SK-N-SH treated with all-trans-retinoic acid at 6 μM for 48 hours (cell line): Measurements from ENCODE around the gene ZNF276.

Source experiments
- ARNTL ChIP-seq: fragments of 450-650 bp; formaldehyde crosslinking; IDR thresholded peaks from 2 replicates; pipeline ENCODE4 v1.5.0; 2020; ENCODE audit warnings: low read depth, mild to moderate bottlenecking, moderate library complexity, borderline replicate concordance
- CSRNP3 ChIP-seq: fragments of 250-450 bp; sonication (Bioruptor Pico); IDR thresholded peaks from 2 replicates; pipeline ENCODE4 v1.5.1; 2021; ENCODE audit warnings: mild to moderate bottlenecking, moderate library complexity
- ESRRG ChIP-seq: fragments of 250-450 bp; sonication (Bioruptor Pico); IDR thresholded peaks from 2 replicates; pipeline ENCODE4 v1.6.1; 2021; ENCODE audit warnings: mild to moderate bottlenecking
- ISL1 ChIP-seq: fragments of 250-450 bp; sonication (Bioruptor Pico); IDR thresholded peaks from 2 replicates; pipeline ENCODE4 v2.1.2; 2022; ENCODE audit warnings: mild to moderate bottlenecking, moderate library complexity
- OSR1 ChIP-seq: fragments of 250-450 bp; sonication (Bioruptor Pico); IDR thresholded peaks from 2 replicates; pipeline ENCODE4 v1.8.0; 2022; ENCODE audit warnings: moderate library complexity, mild to moderate bottlenecking, inconsistent platforms
- PATZ1 ChIP-seq: fragments of 250-450 bp; sonication (Bioruptor Pico); IDR thresholded peaks from 2 replicates; pipeline ENCODE4 v1.8.0; 2020; ENCODE audit warnings: mild to moderate bottlenecking, moderate library complexity, borderline replicate concordance
- PPARA ChIP-seq: fragments of 250-450 bp; sonication (Bioruptor Pico); IDR thresholded peaks from 2 replicates; pipeline ENCODE4 v1.5.0; 2020; ENCODE audit warnings: mild to moderate bottlenecking, borderline replicate concordance
- SNAI2 ChIP-seq: fragments of 250-450 bp; sonication (Bioruptor Pico); IDR thresholded peaks from 2 replicates; pipeline ENCODE4 v1.5.0; 2020; ENCODE audit warnings: mild to moderate bottlenecking, moderate library complexity
- TCF4 ChIP-seq: fragments of 250-450 bp; sonication (Bioruptor Pico); IDR thresholded peaks from 2 replicates; pipeline ENCODE4 v1.8.0; 2021; ENCODE audit warnings: mild to moderate bottlenecking, moderate library complexity, borderline replicate concordance
- TSHZ2 ChIP-seq: fragments of 250-450 bp; sonication (Bioruptor Pico); IDR thresholded peaks from 2 replicates; pipeline ENCODE4 v1.5.0; 2020; ENCODE audit warnings: mild to moderate bottlenecking, moderate library complexity
- ZFP3 ChIP-seq: fragments of 250-450 bp; sonication (Bioruptor Pico); IDR thresholded peaks from 2 replicates; pipeline ENCODE4 v1.5.0; 2020; ENCODE audit warnings: mild to moderate bottlenecking, moderate library complexity
- ZFP30 ChIP-seq: fragments of 450-650 bp; formaldehyde crosslinking; IDR thresholded peaks from 2 replicates; pipeline ENCODE4 v1.5.0; 2022; ENCODE audit warnings: mild to moderate bottlenecking, moderate library complexity
- ZNF565 ChIP-seq: fragments of 450-650 bp; formaldehyde crosslinking; conservative IDR thresholded peaks from 2 replicates; pipeline ENCODE4 v1.5.0; 2020; ENCODE audit warnings: low read depth, mild to moderate bottlenecking, moderate library complexity
- ZNF8 ChIP-seq: fragments of 450-650 bp; formaldehyde crosslinking; IDR thresholded peaks from 2 replicates; pipeline ENCODE4 v1.5.0; 2020; ENCODE audit warnings: mild to moderate bottlenecking, moderate library complexity

- no peak for TF ChIP-seq ZNF8 (CRISPR knock-in tag)
- TF ChIP-seq SNAI2: no peak
- TF ChIP-seq CSRNP3 (CRISPR knock-in tag): no peak
- TF ChIP-seq ARNTL (CRISPR knock-in tag): no peak
- TF ChIP-seq TCF4 (CRISPR knock-in tag): no peak
- TF ChIP-seq TSHZ2 (CRISPR knock-in tag): no peak
- TF ChIP-seq ZNF565 (CRISPR knock-in tag): no peak
- TF ChIP-seq PATZ1 (CRISPR knock-in tag): no peak
- TF ChIP-seq OSR1: no peak
- TF ChIP-seq ISL1 (CRISPR knock-in tag): no peak
- TF ChIP-seq ZFP3 (CRISPR knock-in tag): no peak
- no peak for TF ChIP-seq PPARA
- TF ChIP-seq ZFP30 (CRISPR knock-in tag): no peak
- TF ChIP-seq ESRRG (CRISPR knock-in tag): no peak
These were observed 13.6 kb upstream of the ZNF276 start for GRCh38 chr16:89707695-89708094.
